ENCODE measurements around the gene ARMH3.

Gene ARMH3

DNA sequence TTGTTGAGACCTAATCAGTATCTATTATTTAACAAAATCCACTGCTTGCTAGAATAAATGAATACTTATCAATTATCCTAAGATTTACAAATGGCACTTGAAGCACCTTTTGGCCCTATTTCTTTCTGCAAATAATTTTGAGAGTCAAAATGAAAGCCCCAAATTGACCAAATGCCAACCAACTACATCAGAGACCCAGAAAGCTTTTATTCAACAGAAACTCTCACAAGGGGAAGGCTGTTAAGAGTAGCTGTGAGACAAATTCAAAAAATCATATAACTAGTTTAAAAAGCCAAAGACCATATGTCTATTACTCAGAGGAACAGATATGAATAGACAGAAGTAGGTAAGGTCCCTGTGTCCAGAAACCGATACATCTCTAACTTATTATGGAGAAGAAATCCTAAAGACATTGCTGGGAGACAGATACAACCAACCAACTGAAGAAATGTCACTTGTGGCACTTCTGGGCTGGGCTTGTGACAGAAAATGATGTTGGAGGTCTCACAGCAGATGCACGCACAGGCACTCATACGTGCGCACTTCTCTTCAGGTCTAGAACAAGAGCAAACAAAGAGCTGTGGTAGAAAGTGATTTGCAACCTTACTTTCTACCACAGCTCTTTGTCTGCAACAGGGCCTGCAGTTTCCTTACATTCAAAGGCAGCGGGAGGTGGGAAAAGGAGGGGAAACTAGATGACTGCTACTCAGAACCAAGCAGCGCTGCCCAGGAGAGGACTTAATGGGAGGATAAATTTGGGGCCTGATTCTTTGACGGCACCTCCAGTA lies 153.7 kb downstream of the ARMH3 start:
- no peak overlapping the region for H3K4me3 ChIP-seq (ENCODE audit: severe bottlenecking)
- no peak for DNase-seq (ENCODE audit: low spot score)
- no peak overlapping the region for H3K27ac ChIP-seq (ENCODE audit: poor library complexity, severe bottlenecking)
- ATAC-seq (ENCODE audit: low read depth) = no peak
- no peaks in the 10 kb centered on the region for H3K4me1 ChIP-seq (ENCODE audit: insufficient read depth, poor library complexity, severe bottlenecking)
- TF ChIP-seq, protein P1, sequence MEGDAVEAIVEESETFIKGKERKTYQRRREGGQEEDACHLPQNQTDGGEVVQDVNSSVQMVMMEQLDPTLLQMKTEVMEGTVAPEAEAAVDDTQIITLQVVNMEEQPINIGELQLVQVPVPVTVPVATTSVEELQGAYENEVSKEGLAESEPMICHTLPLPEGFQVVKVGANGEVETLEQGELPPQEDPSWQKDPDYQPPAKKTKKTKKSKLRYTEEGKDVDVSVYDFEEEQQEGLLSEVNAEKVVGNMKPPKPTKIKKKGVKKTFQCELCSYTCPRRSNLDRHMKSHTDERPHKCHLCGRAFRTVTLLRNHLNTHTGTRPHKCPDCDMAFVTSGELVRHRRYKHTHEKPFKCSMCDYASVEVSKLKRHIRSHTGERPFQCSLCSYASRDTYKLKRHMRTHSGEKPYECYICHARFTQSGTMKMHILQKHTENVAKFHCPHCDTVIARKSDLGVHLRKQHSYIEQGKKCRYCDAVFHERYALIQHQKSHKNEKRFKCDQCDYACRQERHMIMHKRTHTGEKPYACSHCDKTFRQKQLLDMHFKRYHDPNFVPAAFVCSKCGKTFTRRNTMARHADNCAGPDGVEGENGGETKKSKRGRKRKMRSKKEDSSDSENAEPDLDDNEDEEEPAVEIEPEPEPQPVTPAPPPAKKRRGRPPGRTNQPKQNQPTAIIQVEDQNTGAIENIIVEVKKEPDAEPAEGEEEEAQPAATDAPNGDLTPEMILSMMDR (IDR thresholded peaks at IDR 0.05; ENCODE audit: poor library complexity, severe bottlenecking) = no peak
- H3K27me3 ChIP-seq (ENCODE audit: insufficient read depth, poor library complexity, severe bottlenecking) = no peaks in the 10 kb centered on the region
- H3K9me3 ChIP-seq (ENCODE audit: severe bottlenecking) = no peaks in the 10 kb centered on the region
- H3K36me3 ChIP-seq (ENCODE audit: low read depth) = no peaks in the 10 kb centered on the region

GRCh38 chr10:101901340-101901739 lies 154.6 kb downstream of the ARMH3 start:
- Histone ChIP-seq H3K27me3 (ENCODE audit: insufficient read depth, poor library complexity, severe bottlenecking) (no peaks in the 10 kb centered on the region), H3K9me3 (ENCODE audit: severe bottlenecking) (no peaks in the 10 kb centered on the region), H3K36me3 (ENCODE audit: low read depth) (no peaks in the 10 kb centered on the region), H3K4me1 (ENCODE audit: insufficient read depth, poor library complexity, severe bottlenecking) (no peaks in the 10 kb centered on the region), H3K4me3 (ENCODE audit: severe bottlenecking) (no peak overlapping the region), H3K27ac (ENCODE audit: poor library complexity, severe bottlenecking) (no peak overlapping the region)
- DNase-seq (ENCODE audit: low spot score) (no peak), ATAC-seq (ENCODE audit: low read depth) (no peak)
- TF ChIP-seq, protein P1 (IDR thresholded peaks at IDR 0.05; ENCODE audit: poor library complexity, severe bottlenecking) = no peak

GRCh38 chr10:101897633-101898032 lies 158.3 kb downstream of the ARMH3 start:
- DNase-seq (ENCODE audit: low spot score) (no peak), ATAC-seq (ENCODE audit: low read depth) (no peak)
- Histone ChIP-seq H3K4me3 (ENCODE audit: severe bottlenecking) (no peak overlapping the region), H3K4me1 (ENCODE audit: insufficient read depth, poor library complexity, severe bottlenecking) (peaks cover 5% of the 10 kb centered on the region), H3K36me3 (ENCODE audit: low read depth) (no peaks in the 10 kb centered on the region), H3K27ac (ENCODE audit: poor library complexity, severe bottlenecking) (no peak overlapping the region), H3K9me3 (ENCODE audit: severe bottlenecking) (no peaks in the 10 kb centered on the region), H3K27me3 (ENCODE audit: insufficient read depth, poor library complexity, severe bottlenecking) (no peaks in the 10 kb centered on the region)
- TF ChIP-seq, protein P1 (IDR thresholded peaks at IDR 0.05; ENCODE audit: poor library complexity, severe bottlenecking) = no peak

- Histone ChIP-seq H3K36me3 (ENCODE audit: low read depth) (no peaks in the 10 kb centered on the region), H3K9me3 (ENCODE audit: severe bottlenecking) (no peaks in the 10 kb centered on the region), H3K4me1 (ENCODE audit: insufficient read depth, poor library complexity, severe bottlenecking) (peaks cover 5% of the 10 kb centered on the region), H3K27ac (ENCODE audit: poor library complexity, severe bottlenecking) (no peak overlapping the region), H3K4me3 (ENCODE audit: severe bottlenecking) (no peak overlapping the region), H3K27me3 (ENCODE audit: insufficient read depth, poor library complexity, severe bottlenecking) (no peaks in the 10 kb centered on the region)
- no peak for ATAC-seq (ENCODE audit: low read depth)
- DNase-seq (ENCODE audit: low spot score) = no peak
- TF ChIP-seq, protein P1 (IDR thresholded peaks at IDR 0.05; ENCODE audit: poor library complexity, severe bottlenecking) = no peak
Observed at GRCh38 chr10:101896225-101896877, 159.6 kb downstream of the ARMH3 start.

DNA sequence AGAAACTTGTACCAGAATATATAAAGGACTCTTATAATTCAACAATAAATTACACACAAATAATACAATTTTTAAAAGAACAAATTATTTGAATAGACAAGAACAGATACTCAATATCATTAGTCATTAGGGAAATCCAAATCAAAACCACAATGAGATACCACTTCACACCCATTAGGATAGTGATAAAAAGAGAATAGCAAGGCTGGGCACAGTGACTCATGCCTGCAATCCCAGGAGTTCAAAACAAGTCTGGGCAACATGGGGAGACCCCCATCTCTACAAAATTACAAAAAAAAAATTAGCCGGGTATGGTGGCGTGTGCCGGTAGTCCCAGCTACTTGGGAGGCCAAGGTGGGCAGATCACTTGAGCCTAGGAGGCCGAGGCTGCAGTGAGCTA lies 160.2 kb downstream of the ARMH3 start:
- no peaks in the 10 kb centered on the region for H3K27me3 ChIP-seq (ENCODE audit: insufficient read depth, poor library complexity, severe bottlenecking)
- ATAC-seq (ENCODE audit: low read depth) (no peak), DNase-seq (ENCODE audit: low spot score) (no peak)
- H3K4me3 ChIP-seq (ENCODE audit: severe bottlenecking) = no peak overlapping the region
- H3K4me1 ChIP-seq (ENCODE audit: insufficient read depth, poor library complexity, severe bottlenecking) = peaks cover 5% of the 10 kb centered on the region
- TF ChIP-seq, protein P1 (IDR thresholded peaks at IDR 0.05; ENCODE audit: poor library complexity, severe bottlenecking) = no peak
- no peaks in the 10 kb centered on the region for H3K36me3 ChIP-seq (ENCODE audit: low read depth)
- no peaks in the 10 kb centered on the region for H3K9me3 ChIP-seq (ENCODE audit: severe bottlenecking)
- no peak overlapping the region for H3K27ac ChIP-seq (ENCODE audit: poor library complexity, severe bottlenecking)

All from RWPE2 (cell line).